GM21390 (cell line): ENCODE measurements around the gene P3H3.
A peak's percentile ranks its signal among the peaks of the same experiment; 100 is the strongest.

Experiments
- ATAC-seq: cut with Tn5 transposase; IDR thresholded peaks from one replicate; pipeline ENCODE4 v1.9.1; 2021; ENCODE audit not compliant: unreplicated experiment

Gene P3H3

DNA sequence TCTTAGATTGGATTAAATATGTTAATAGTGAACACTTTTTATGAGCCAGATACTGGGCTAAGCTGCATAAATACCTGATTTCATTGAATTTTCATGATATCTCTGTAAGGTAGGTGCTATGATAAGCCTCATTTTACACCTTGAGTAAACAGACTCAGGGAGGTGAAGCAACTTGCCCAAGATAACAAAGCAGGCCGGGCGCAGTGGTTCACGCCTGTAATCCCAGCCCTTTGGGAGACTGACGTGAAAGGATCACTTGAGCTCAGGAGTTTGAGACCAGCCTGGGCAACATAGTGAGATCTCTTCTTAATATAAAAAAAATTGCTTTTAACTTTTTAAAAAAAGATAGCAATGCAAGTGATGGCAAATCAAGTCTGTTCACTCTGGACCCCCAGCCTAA, 13.9 kb downstream of the P3H3 start:
- no peak for ATAC-seq

DNA sequence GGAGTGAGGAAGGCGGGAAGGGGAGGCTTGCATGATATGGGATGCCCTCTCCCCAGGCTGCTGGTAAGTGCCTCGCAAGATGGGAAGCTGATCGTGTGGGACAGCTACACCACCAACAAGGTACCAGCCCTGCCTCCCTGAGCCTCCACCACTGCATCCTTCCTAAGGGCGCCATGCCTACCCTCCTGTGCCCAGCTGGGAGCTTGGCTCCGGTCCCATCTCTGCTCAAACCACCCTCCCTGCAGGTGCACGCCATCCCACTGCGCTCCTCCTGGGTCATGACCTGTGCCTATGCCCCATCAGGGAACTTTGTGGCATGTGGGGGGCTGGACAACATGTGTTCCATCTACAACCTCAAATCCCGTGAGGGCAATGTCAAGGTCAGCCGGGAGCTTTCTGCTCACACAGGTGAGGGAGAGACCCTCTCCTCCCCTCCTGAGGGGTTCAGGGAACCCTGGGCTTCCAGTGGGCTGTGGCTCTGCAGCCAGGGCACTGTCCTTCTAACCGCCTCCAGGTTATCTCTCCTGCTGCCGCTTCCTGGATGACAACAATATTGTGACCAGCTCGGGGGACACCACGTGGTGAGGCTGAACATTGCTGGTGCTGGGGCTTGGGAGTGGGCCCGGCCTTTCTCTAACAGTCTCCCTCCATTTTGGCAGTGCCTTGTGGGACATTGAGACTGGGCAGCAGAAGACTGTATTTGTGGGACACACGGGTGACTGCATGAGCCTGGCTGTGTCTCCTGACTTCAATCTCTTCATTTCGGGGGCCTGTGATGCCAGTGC, 15.1 kb downstream of the P3H3 start:
- no peak for ATAC-seq

DNA sequence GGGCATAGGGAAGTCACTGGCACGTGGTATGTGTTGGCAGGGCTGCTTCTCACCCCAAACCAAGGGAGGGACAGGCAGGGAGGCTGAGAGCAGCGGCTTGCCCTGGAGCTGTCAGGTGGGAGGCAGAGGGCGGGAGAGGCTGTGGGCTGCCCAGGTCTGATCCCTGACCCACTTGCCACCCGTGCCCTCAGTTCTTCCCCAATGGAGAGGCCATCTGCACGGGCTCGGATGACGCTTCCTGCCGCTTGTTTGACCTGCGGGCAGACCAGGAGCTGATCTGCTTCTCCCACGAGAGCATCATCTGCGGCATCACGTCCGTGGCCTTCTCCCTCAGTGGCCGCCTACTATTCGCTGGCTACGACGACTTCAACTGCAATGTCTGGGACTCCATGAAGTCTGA, 17.2 kb downstream of the P3H3 start:
- no peak for ATAC-seq

DNA sequence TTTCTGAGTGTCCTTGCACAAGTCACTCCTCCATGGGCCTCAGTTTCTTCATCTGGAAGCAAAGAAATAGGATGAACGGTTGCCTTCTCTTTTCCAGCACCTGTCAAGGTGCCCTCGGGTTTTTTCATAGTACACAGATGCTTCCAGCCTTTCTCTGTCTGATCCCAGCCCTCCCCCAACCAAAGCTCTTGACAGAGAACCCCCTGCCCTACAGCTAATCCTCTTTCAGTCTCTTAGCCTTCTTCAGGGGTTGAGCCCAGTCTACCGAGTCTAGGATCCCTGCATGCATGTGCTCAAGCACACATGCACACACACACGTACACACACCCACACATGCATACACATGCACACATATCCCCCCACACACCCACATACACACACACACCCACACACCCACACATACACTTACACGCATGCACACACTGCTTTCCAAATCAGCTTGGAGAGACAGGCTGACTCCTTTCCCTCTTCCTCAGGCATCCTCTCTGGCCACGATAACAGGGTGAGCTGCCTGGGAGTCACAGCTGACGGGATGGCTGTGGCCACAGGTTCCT, 18.2 kb downstream of the P3H3 start:
- ATAC-seq = no peak

DNA sequence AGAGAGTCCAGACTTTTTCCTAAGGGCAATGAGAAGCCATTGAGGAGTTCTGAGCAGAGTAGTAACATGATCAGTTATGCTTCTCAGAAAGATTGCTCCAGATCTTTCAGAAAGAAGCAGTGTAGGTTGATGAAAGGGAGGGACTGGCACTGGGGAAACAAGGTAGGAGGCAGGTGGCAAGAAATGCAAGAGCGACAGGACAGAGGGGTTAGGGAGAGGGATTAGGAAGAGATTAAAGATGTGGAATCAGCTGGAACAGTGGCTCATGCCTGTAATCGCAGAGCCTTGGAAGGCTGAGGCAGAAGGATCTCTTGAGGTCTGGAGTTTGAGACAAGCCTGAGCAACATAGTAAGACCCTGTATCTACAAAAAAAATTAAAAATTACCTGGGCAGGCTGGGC, 19.5 kb downstream of the P3H3 start:
- no peak for ATAC-seq

DNA sequence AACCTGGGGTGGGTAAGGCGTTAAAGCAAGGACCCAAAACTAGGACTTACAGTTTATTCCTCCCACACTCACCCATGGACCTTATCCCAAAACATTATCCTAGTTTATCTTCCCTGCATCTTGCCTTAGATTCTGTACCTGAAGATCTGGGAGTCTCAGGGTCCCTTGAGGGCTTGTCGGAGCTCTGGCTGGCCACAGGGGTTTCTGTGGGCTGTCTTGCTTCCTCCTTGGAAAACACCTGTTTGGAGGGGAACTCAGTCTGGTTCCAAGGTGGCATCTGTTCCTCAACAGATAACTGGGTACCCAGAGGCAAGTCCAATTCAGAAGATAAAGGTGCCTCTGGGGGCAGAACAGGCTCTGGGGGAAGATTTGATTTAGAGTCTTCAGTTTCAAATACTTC, 21.2 kb downstream of the P3H3 start:
- ATAC-seq = no peak

DNA sequence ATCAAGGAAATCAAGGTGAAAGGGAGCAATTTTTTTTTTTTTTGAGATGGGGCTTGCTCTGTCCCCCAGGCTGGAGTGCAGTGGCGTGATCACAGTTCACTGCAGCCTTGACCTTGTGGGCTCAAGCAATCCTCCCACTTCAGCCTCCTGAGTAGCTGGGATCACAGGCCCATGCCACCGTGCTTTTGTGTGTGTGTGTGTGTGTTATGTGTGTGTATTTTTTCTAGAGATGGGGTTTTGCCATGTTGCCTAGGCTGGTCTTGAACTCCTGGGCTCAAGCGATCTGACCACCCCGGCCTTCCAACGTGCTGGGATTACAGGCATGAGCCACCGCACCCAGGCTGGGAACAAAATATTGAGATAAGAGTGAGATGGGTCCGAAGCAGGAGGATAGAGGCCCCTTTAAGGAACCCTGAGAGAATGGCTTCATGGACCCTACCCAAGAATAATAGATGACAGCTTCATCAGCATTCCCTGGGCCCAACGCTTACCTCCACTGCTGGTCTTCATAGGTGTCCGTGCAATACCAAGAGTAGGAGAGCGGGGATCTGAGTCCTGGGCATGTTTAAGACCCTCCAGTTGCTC, 21.9 kb downstream of the P3H3 start:
- ATAC-seq = no peak

- no peak for ATAC-seq
Measured at GRCh38 chr12:6850796-6851152, 22.6 kb downstream of the P3H3 start.

GRCh38 chr12:6851153-6851920, 23.1 kb downstream of the P3H3 start, which contains the start of gene CDCA3:
Gene CDCA3 (minus strand): TSS chr12:6851286. CDS start chr12:6850952, 334 bp downstream.
- peak; percentile 57 for ATAC-seq

GRCh38 chr12:6851921-6852650, 23.9 kb downstream of the P3H3 start, which contains the start of gene USP5:
Gene USP5 (plus strand): TSS chr12:6852150. CDS start chr12:6852180, 30 bp downstream.
- ATAC-seq = peak; percentile 71

DNA sequence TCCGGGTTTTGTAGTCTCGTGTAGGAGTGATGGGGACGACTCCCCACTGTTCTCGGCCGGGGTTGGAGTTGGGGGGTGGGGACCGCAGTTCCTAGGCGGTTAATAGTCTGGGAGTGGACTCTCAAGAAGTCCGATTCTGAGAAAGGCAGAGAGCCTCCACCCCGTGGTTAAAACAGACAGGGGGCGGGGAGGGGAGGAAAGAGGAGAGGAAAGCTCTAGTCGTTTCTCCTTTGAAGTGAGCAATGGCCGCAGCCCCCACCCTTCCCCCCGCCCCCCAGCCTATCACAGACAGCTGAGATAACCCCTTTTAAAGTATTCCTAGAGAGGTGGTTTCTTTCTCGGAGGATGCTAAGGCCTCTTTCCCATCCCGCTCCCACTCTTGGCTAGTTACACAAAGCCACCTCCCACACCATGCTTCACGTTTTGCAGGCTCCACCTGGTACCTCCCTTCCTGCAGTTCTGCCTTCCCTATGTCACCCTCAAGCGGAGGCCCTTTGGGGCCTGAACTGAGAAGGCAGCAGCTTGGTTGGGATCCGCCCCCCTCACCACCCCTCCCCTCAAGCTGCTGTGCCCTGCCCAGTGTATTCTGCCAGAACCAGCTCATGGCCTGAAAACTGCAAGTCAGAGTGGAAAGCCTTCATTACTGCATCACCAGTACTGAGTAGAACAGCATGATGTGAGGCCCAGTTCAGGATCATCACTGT, 24.6 kb downstream of the P3H3 start:
- no peak for ATAC-seq

DNA sequence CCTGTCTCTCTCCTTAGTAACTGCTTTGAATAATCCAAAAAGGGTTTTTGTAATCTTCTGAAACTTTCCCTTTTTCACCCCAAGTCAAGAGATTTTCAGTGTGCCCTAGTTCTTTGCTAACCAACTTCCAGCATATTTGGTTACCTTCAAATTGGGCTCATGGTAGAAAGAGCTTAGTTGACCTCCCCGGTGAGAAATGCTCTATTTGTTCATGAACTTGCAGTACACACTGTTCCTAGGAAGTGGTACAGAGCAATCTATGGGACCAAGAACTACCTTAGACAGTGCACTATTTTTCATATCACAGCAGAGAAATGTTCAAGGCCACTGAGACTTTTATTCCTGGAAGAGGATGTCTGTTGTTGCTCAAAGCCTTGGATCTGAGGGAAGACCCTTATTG, 25.4 kb downstream of the P3H3 start:
- no peak for ATAC-seq

DNA sequence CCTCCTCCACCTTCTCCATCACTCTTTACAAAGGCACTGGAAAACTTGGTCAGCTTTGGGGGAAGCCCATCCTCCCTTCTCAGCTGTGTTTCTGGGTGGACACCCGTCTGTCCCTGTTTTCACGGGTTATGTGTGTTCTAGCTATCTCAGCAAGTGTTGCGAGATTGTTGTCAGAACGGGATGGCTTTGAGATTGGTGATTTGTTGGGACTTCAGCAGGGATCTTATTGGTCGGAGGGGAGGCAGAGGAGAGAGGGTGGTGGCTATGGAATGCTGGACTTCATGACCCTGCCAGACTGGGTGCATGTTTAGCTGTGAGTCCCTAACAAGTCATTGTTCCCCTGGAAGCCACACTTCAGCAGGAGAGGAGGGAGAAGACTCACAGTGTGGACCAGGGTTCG, 25.8 kb downstream of the P3H3 start:
- no peak for ATAC-seq

DNA sequence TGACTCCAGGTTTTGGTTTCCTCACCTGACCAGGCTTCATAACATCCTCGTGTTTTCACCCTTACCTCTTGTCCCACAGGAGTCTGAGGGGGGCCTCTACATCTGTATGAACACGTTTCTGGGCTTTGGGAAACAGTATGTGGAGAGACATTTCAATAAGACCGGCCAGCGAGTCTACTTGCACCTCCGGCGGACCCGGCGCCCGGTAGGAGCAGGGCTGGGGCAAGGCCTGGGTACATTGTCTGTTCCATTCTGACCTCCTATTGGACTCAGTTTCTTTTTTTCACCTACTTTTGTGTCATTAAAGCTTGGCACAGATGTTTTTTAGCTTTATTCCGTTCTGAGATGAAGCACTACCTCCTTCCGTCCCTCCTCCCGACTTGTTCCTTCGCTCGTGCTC, 27.1 kb downstream of the P3H3 start:
- ATAC-seq = no peak

DNA sequence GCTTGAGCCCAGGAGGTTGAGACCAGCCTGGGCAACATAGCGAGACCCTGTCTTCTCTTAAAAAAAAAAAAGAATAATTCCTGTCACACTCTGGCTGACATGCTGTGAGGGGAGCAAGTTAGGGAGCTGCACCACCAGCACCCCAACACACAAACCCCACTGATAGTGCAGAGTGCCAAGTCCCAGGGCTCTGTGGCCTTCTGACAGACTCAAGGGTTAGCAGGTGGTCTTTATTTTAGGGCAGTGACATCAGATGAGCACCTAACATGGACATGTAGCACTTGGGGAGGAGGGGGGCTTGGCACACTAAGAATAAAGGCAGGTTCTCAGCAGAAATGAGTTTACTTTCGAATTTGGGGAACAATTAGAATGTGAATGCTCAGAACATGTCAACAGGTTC, 30.6 kb downstream of the P3H3 start:
- ATAC-seq = no peak

GRCh38 chr12:6860116-6860515, 31.9 kb downstream of the P3H3 start:
- ATAC-seq = no peak

GRCh38 chr12:6860942-6861341, 32.7 kb downstream of the P3H3 start:
- ATAC-seq = no peak

GRCh38 chr12:6861391-6861790, 33.2 kb downstream of the P3H3 start:
- ATAC-seq = no peak

DNA sequence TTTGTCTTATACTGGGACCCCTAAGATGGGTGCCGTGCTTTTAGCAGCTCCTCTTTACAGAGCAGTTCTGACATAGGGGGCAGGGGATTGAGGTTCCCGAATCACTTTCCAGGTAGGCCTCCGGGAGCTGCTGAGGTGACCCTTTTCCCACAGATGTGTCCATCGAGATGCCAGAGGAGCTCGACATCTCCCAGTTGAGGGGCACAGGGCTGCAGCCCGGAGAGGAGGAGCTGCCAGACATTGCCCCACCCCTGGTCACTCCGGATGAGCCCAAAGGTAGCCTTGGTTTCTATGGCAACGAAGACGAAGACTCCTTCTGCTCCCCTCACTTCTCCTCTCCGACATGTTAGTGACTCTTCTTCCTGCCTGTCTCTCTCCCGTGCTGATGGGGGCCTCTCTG, 34.8 kb downstream of the P3H3 start:
- ATAC-seq = no peak

DNA sequence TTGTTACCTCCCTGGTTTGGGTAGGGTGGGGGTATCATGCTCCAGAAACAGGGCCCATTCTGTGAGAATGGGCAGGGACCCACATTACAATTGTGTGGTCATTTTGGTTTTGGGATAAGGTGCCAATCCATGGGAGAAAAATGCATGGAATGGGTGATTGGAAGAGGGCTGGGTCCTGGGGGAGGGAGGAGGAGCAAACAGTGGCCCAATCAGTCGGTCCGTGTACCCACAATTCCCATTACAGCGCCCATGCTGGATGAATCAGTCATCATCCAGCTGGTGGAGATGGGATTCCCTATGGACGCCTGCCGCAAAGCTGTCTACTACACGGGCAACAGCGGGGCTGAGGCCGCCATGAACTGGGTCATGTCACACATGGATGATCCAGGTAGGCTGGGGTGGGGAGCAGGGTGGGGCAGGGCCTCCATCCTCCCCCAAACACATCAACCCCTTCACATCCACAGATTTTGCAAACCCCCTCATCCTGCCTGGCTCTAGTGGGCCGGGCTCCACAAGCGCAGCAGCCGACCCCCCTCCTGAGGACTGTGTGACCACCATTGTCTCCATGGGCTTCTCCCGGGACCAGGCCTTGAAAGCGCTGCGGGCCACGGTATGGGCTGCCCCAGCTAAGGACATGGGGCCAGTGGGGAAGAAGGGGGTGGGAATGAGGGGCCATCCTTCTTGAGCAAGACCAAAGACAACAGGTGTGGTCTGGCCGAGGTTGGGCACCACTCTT, 35.5 kb downstream of the P3H3 start:
- ATAC-seq = no peak
